Activated naive CD4-positive, alpha-beta T cell treated with anti-CD3 and anti-CD28 coated beads, Interleukin-2, amount 10 ng/mL, durations not matched to agents 5 hours and 36 hours (primary cell): ENCODE measurements around the gene IGFBP1. TPM values are rescaled to one million over a fixed set of nuclear protein-coding genes. Genes with fewer than 3 reads are reported as not detected.

Source experiments
- total RNA-seq, 2 experiments: library from RNA; stranded (reverse); gene quantifications; one replicate each; pipeline ENCODE4 v1.2.3, GENCODE V29; 2021

The IGFBP1 gene
- not detected for total RNA-seq

GRCh38 chr7:45888185-45888992 lies at the start of gene IGFBP1:
TSS of gene IGFBP1 (plus strand) at chr7:45888488. CDS start at chr7:45888653, 165 bp downstream.

GRCh38 chr7:45873035-45873354 lies 15.3 kb upstream of the IGFBP1 start, which contains the start of gene CCDC201:
TSS of gene CCDC201 (minus strand) at chr7:45873082. CDS start at chr7:45873007, 75 bp downstream.

GRCh38 chr7:45920502-45921380 lies 32.5 kb downstream of the IGFBP1 start, which contains the start of gene IGFBP3:
TSS of gene IGFBP3 (minus strand) at chr7:45921272. CDS start at chr7:45921140, 132 bp downstream.

Other genes starting within 250 kb of the IGFBP1 start
- not detected for gene CCDC201, start 15.4 kb upstream of the IGFBP1 start, total RNA-seq
- gene IGFBP3, start 32.8 kb downstream of the IGFBP1 start, total RNA-seq: 1 to 10 TPM; 3.3 to 3.6 TPM